ENCODE data around the gene KLF12. TPM values are rescaled to one million over a fixed set of nuclear protein-coding genes. Genes with fewer than 3 reads are reported as not detected.

Gene KLF12
- total RNA-seq, 4 donors from 2014 or later = 7.8 to 20.3 (median 14.1) TPM

DNA sequence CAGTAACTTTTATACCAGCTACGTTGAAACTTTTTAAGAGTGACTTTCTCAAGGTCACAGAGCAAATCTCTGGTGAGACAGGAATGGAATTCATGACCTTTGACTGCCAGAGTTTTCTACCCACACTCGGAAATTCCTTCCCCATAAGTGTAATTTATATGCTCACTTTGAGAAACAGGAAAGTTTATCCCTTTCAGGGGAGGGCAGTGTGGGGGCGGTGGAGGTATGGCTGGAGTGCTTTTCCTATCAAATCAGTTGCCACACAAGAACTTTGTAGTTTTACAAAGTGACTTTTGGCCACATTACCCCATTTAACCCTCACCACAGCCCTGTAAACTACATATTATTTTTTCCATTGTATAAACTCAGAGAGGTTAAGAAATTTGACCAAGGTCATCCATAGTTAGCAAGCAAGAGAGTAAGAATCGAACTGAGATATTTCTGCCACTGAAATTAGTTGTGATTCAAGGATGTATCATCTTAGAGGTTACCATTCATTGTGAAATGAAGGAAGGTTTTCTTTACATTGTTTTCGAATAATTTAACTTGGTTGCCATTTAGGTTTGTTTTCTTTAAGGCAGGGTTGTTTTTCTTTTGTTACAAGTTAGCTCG, 5.9 kb downstream of the KLF12 start:
- no peaks in the 10 kb centered on the region for H3K36me3 ChIP-seq
- H3K4me3 ChIP-seq = no peak overlapping the region
- H3K4me1 ChIP-seq = peaks cover 0 to 53% (median 23%) of the 10 kb centered on the region in 4 donors
- H3K27ac ChIP-seq = peak overlapping the region in 1 of 4 donors; percentile 14
- no peaks in the 10 kb centered on the region for H3K9me3 ChIP-seq
- no peak for DNase-seq (ENCODE audit: low spot score in 2 of 2)
- TF ChIP-seq POLR2A (IDR thresholded peaks at IDR 0.05) = no peak
- TF ChIP-seq, protein P1, sequence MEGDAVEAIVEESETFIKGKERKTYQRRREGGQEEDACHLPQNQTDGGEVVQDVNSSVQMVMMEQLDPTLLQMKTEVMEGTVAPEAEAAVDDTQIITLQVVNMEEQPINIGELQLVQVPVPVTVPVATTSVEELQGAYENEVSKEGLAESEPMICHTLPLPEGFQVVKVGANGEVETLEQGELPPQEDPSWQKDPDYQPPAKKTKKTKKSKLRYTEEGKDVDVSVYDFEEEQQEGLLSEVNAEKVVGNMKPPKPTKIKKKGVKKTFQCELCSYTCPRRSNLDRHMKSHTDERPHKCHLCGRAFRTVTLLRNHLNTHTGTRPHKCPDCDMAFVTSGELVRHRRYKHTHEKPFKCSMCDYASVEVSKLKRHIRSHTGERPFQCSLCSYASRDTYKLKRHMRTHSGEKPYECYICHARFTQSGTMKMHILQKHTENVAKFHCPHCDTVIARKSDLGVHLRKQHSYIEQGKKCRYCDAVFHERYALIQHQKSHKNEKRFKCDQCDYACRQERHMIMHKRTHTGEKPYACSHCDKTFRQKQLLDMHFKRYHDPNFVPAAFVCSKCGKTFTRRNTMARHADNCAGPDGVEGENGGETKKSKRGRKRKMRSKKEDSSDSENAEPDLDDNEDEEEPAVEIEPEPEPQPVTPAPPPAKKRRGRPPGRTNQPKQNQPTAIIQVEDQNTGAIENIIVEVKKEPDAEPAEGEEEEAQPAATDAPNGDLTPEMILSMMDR (IDR thresholded peaks at IDR 0.05) = no peak
- TF ChIP-seq EP300 (IDR thresholded peaks at IDR 0.05) = no peak
- H3K27me3 ChIP-seq = no peaks in the 10 kb centered on the region
- 34 to 36% methylated on average over 6 of the region's 6 CpGs for WGBS, 2 donors

DNA sequence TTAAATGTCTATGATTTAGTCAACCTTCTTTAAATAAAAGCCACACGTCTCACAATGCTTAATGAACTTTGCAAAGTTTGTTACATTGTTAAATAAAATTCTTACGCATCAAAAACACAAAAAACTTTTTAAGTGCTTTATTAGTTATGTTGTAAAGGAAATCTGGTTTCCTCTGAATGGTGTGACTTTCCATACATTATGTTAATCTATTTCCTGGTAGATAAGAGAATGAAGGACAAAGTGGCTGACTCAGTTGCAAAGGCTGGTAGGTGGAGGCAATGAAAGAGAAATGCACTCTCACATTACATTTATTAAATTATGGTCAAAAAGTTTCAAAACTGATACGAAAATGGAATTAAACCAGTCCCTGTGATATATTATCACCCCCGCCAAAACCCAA, 15.9 kb downstream of the KLF12 start:
- H3K4me3 ChIP-seq = no peak overlapping the region
- no peaks in the 10 kb centered on the region for H3K27me3 ChIP-seq
- 96 to 97% methylated on average over 4 of the region's 4 CpGs for WGBS, 2 donors
- no peak overlapping the region for H3K27ac ChIP-seq
- TF ChIP-seq EP300 (IDR thresholded peaks at IDR 0.05) = no peak
- TF ChIP-seq, protein P1 (IDR thresholded peaks at IDR 0.05) = no peak
- no peak for TF ChIP-seq POLR2A (IDR thresholded peaks at IDR 0.05)
- H3K4me1 ChIP-seq = no peaks in the 10 kb centered on the region
- H3K36me3 ChIP-seq = peaks cover 0 to 15% (median 0%) of the 10 kb centered on the region in 3 donors
- peaks cover 0 to 29% (median 9%) of the 10 kb centered on the region in 4 donors for H3K9me3 ChIP-seq
- DNase-seq (ENCODE audit: low spot score in 2 of 2) = no peak

DNA sequence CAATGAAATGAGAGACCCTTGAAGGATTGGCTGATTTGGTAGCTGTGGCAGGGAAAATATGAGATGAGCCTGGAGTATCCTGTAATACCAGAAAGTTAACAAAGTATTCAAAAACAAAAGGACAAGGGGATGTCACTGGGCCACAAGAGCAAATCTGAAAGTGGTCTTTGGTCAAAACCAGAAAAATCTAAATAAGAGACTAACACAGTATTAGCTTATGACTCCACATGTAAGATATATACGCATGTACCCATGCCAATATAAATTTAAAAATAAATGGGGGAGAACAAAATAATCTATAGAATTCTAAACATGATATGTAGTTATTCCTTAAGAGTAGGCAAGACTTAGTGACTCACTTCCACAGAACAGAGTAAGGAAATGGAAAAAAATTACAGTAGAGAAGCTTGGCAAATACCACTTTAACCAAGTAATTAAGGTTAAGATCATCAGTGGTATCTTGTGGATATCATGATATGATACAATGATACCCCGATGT, 16.9 kb downstream of the KLF12 start:
- Histone ChIP-seq H3K4me3 (no peak overlapping the region), H3K9me3 (peaks cover 0 to 29% (median 9%) of the 10 kb centered on the region in 4 donors), H3K4me1 (peaks cover 0 to 4% (median 0%) of the 10 kb centered on the region in 4 donors), H3K36me3 (peaks cover 0 to 15% (median 0%) of the 10 kb centered on the region in 3 donors), H3K27ac (no peak overlapping the region), H3K27me3 (no peaks in the 10 kb centered on the region)
- DNase-seq (ENCODE audit: low spot score in 2 of 2) = no peak
- 67 to 78% methylated on average over 2 of the region's 2 CpGs for WGBS, 2 donors
- TF ChIP-seq EP300 (IDR thresholded peaks at IDR 0.05) (no peak), POLR2A (IDR thresholded peaks at IDR 0.05) (no peak)
- TF ChIP-seq, protein P1 (IDR thresholded peaks at IDR 0.05) = no peak

GRCh38 chr13:74115133-74115532, 19.1 kb downstream of the KLF12 start:
- 61 to 76% methylated on average over 2 of the region's 2 CpGs for WGBS, 2 donors
- H3K4me3 ChIP-seq = no peak overlapping the region
- TF ChIP-seq POLR2A (IDR thresholded peaks at IDR 0.05) (no peak), EP300 (IDR thresholded peaks at IDR 0.05) (no peak)
- TF ChIP-seq, protein P1 (IDR thresholded peaks at IDR 0.05) = no peak
- H3K27ac ChIP-seq = no peak overlapping the region
- DNase-seq (ENCODE audit: low spot score in 2 of 2) = no peak
- H3K36me3 ChIP-seq = peaks cover 0 to 15% (median 0%) of the 10 kb centered on the region in 3 donors
- peaks cover 0 to 23% (median 9%) of the 10 kb centered on the region in 4 donors for H3K9me3 ChIP-seq
- H3K27me3 ChIP-seq = no peaks in the 10 kb centered on the region
- peaks cover 0 to 19% (median 0%) of the 10 kb centered on the region in 4 donors for H3K4me1 ChIP-seq

DNA sequence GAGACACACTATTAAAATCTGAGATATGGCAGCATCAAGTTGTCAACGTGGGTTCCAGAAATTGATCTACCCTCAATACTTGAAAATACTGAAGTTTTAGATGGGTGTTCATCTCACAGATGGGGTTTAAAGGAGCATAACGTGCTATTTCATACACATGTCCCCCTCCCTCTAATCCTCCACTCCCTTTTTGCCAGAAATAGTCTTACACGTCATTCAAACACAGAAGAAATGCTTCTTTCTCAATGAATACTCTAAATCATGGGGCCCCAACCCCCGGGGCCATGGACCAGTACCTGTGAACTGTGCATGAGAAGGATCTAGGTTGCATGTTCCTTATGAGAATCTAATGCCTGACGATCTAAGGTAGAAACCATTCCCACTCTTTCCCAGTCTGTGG, 19.6 kb downstream of the KLF12 start:
- Histone ChIP-seq H3K36me3 (peaks cover 0 to 14% (median 0%) of the 10 kb centered on the region in 3 donors), H3K4me1 (peaks cover 0 to 24% (median 0%) of the 10 kb centered on the region in 4 donors), H3K27ac (no peak overlapping the region), H3K27me3 (no peaks in the 10 kb centered on the region), H3K4me3 (no peak overlapping the region), H3K9me3 (peaks cover 0 to 18% (median 6%) of the 10 kb centered on the region in 4 donors)
- no peak for TF ChIP-seq EP300 (IDR thresholded peaks at IDR 0.05)
- no peak for TF ChIP-seq POLR2A (IDR thresholded peaks at IDR 0.05)
- TF ChIP-seq, protein P1 (IDR thresholded peaks at IDR 0.05) = no peak
- WGBS, 2 donors = 93 to 94% methylated on average over 5 of the region's 5 CpGs
- DNase-seq (ENCODE audit: low spot score in 2 of 2) = no peak

Measured in tibial nerve (tissue), 4 donors.